HEK293 (cell line): Measurements from ENCODE around the gene UNK.

Experiments used
- CTCF ChIP-seq: fragments of 450-650 bp; formaldehyde crosslinking; IDR thresholded peaks from 2 replicates; pipeline ENCODE4 v1.5.1; 2016; ENCODE audit warnings: missing biosample characterization, missing genetic modification characterization
- GLIS1 ChIP-seq: fragments of 450-650 bp; formaldehyde crosslinking; IDR thresholded peaks from 2 replicates; pipeline ENCODE4 v1.5.1; 2016; ENCODE audit warnings: missing biosample characterization, missing genetic modification characterization
- HOXA7 ChIP-seq: sonication (generic); formaldehyde crosslinking; IDR thresholded peaks from 2 replicates; pipeline ENCODE4 v1.8.1; 2022; ENCODE audit warnings: missing genetic modification reagents, borderline replicate concordance
- KLF9 ChIP-seq: fragments of 450-650 bp; formaldehyde crosslinking; IDR thresholded peaks from 2 replicates; pipeline ENCODE4 v1.5.1; 2016; ENCODE audit warnings: missing biosample characterization, missing genetic modification characterization, low read depth
- MZF1 ChIP-seq: fragments of 450-650 bp; formaldehyde crosslinking; IDR thresholded peaks from 2 replicates; pipeline ENCODE4 v1.5.1; 2017; ENCODE audit warnings: missing biosample characterization, missing genetic modification characterization, borderline replicate concordance
- PRDM10 ChIP-seq: fragments of 450-650 bp; formaldehyde crosslinking; IDR thresholded peaks from 2 replicates; pipeline ENCODE4 v1.5.1; 2016; ENCODE audit warnings: missing biosample characterization, missing genetic modification characterization
- REST ChIP-seq: fragments of 450-650 bp; formaldehyde crosslinking; IDR thresholded peaks from 2 replicates; pipeline ENCODE4 v1.5.1; 2016; ENCODE audit warnings: missing biosample characterization, missing genetic modification characterization
- SP2 ChIP-seq: fragments of 450-650 bp; formaldehyde crosslinking; IDR thresholded peaks from 2 replicates; pipeline ENCODE4 v1.5.1; 2016; ENCODE audit warnings: missing biosample characterization, missing genetic modification characterization
- YY1 ChIP-seq: fragments of 450-650 bp; formaldehyde crosslinking; IDR thresholded peaks from 2 replicates; pipeline ENCODE4 v1.5.1; 2018; ENCODE audit warnings: missing biosample characterization, missing genetic modification characterization
- ZBTB1 ChIP-seq: fragments of 450-650 bp; formaldehyde crosslinking; IDR thresholded peaks from 2 replicates; pipeline ENCODE4 v1.5.1; 2016; ENCODE audit warnings: missing biosample characterization, missing genetic modification characterization
- ZBTB26 ChIP-seq: fragments of 450-650 bp; formaldehyde crosslinking; optimal IDR thresholded peaks from 2 replicates; pipeline ENCODE3; 2016; ENCODE audit warnings: missing biosample characterization, mild to moderate bottlenecking, missing genetic modification characterization
- ZBTB7A ChIP-seq: fragments of 450-650 bp; formaldehyde crosslinking; IDR thresholded peaks from 2 replicates; pipeline ENCODE4 v1.5.1; 2016; ENCODE audit warnings: low read depth, missing biosample characterization, missing genetic modification characterization
- ZNF239 ChIP-seq: fragments of 450-650 bp; formaldehyde crosslinking; IDR thresholded peaks from 2 replicates; pipeline ENCODE4 v1.5.1; 2016; ENCODE audit warnings: missing biosample characterization, missing genetic modification characterization
- ZNF266 ChIP-seq: fragments of 450-650 bp; formaldehyde crosslinking; IDR thresholded peaks from 2 replicates; pipeline ENCODE4 v1.5.1; 2016; ENCODE audit warnings: missing biosample characterization, missing genetic modification characterization, low read depth
- ZNF324 ChIP-seq: fragments of 450-650 bp; formaldehyde crosslinking; IDR thresholded peaks from 2 replicates; pipeline ENCODE4 v1.5.1; 2016; ENCODE audit warnings: missing biosample characterization, missing genetic modification characterization
- ZNF335 ChIP-seq: fragments of 450-650 bp; formaldehyde crosslinking; conservative IDR thresholded peaks from 2 replicates; pipeline ENCODE4 v1.5.1; 2016; ENCODE audit warnings: missing biosample characterization, missing genetic modification characterization
- ZNF366 ChIP-seq: fragments of 450-650 bp; formaldehyde crosslinking; conservative IDR thresholded peaks from 2 replicates; pipeline ENCODE4 v1.5.1; 2016; ENCODE audit warnings: missing biosample characterization, missing genetic modification characterization
- ZNF585B ChIP-seq: fragments of 450-650 bp; formaldehyde crosslinking; IDR thresholded peaks from 2 replicates; pipeline ENCODE4 v1.5.1; 2016; ENCODE audit warnings: missing biosample characterization, missing genetic modification characterization
- ZNF629 ChIP-seq: fragments of 450-650 bp; formaldehyde crosslinking; IDR thresholded peaks from 2 replicates; pipeline ENCODE4 v1.5.1; 2017; ENCODE audit warnings: missing biosample characterization, missing genetic modification characterization
- ZNF660 ChIP-seq: fragments of 450-650 bp; IDR thresholded peaks from 2 replicates; pipeline ENCODE4 v1.5.1; 2018; ENCODE audit warnings: missing biosample characterization, mild to moderate bottlenecking, missing genetic modification characterization
- ZNF677 ChIP-seq: fragments of 450-650 bp; IDR thresholded peaks from 2 replicates; pipeline ENCODE4 v1.5.0; 2018; ENCODE audit warnings: missing biosample characterization, mild to moderate bottlenecking, missing genetic modification characterization, moderate library complexity
- ZNF785 ChIP-seq: fragments of 450-650 bp; formaldehyde crosslinking; IDR thresholded peaks from 2 replicates; pipeline ENCODE4 v1.5.1; 2016; ENCODE audit warnings: missing biosample characterization, missing genetic modification characterization
- ZNF843 ChIP-seq: fragments of 450-650 bp; formaldehyde crosslinking; IDR thresholded peaks from 2 replicates; pipeline ENCODE4 v1.5.1; 2016; ENCODE audit warnings: missing biosample characterization, missing genetic modification characterization
- TF ChIP-seq, protein P1 (sequence below): fragments of 450-650 bp; formaldehyde crosslinking; IDR thresholded peaks from 2 replicates; pipeline ENCODE4 v1.5.1; 2016; ENCODE audit warnings: missing biosample characterization, missing genetic modification characterization
- TF ChIP-seq, protein P2 (sequence below): fragments of 450-650 bp; formaldehyde crosslinking; IDR thresholded peaks from 2 replicates; pipeline ENCODE4 v1.5.1; 2016; ENCODE audit warnings: missing biosample characterization, missing genetic modification characterization

UNK gene

DNA sequence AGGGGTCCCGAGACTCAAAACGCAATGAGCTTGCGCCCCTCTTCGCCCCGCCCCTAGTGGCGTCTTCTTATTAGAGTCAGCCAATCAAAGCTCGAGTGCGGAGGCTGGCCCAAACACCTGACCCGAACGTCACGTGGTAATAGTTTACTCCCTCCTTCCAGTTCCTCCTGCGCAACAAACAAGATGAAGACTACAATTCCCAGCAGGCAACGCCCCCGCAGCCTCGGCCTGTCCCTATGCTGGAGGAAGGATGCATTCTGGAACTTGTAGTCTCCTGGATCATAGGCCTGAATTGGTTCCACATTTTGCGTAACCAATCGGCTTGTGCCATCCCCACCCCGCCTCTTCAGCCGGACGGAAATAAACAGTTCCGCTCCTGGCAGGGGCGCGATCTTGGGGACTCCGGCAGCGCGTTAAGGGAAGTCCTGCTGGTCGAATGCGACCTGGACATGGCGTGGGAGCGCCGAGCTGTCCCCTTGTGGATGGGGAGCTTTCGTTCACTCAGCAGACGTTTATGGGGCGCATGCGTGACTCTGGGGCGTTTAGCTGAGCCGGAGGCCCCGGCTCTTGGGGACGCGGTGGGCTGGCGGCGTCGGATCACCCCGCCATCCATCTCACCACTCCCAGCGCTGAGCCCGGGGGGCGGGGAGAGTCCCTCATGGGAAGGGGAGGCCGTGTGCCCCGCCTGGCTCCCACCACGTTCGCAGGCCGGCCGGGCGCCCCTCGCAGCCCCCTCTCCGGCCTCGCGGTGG lies 70.9 kb downstream of the UNK start, which contains the start of gene WBP2 (continued):
- TF ChIP-seq, protein P1, sequence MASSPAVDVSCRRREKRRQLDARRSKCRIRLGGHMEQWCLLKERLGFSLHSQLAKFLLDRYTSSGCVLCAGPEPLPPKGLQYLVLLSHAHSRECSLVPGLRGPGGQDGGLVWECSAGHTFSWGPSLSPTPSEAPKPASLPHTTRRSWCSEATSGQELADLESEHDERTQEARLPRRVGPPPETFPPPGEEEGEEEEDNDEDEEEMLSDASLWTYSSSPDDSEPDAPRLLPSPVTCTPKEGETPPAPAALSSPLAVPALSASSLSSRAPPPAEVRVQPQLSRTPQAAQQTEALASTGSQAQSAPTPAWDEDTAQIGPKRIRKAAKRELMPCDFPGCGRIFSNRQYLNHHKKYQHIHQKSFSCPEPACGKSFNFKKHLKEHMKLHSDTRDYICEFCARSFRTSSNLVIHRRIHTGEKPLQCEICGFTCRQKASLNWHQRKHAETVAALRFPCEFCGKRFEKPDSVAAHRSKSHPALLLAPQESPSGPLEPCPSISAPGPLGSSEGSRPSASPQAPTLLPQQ (tag by site-specific recombination), result peak; percentile 71; the same call in 1 of the 2 replicates
- TF ChIP-seq ZNF785 (tag by site-specific recombination), result no peak
- peak; percentile 65 for TF ChIP-seq ZNF629 (tag by site-specific recombination)
- TF ChIP-seq ZNF324 (tag by site-specific recombination), result peak; percentile 64
- peak; percentile 72; the same call in 1 of the 2 replicates for TF ChIP-seq ZNF843 (tag by site-specific recombination)
- TF ChIP-seq ZBTB26 (tag by site-specific recombination), result peak; percentile 67
- TF ChIP-seq PRDM10 (tag by site-specific recombination), result peak; percentile 88
- TF ChIP-seq REST (tag by site-specific recombination), result 0 out of 2 replicates have a peak, but pooled peaks have one; percentile 16
- 0 out of 2 replicates have a peak, but pooled peaks have one; percentile 16 for TF ChIP-seq MZF1 (tag by site-specific recombination)
- TF ChIP-seq HOXA7 (CRISPR knock-in tag), result no peak
- TF ChIP-seq ZNF366 (tag by site-specific recombination), result peak; percentile 99
- TF ChIP-seq GLIS1 (tag by site-specific recombination), result peak; percentile 67
- TF ChIP-seq ZBTB1 (tag by site-specific recombination), result no peak
- peak; percentile 49 for TF ChIP-seq KLF9 (tag by site-specific recombination)
- TF ChIP-seq ZNF335, result peak; percentile 75
- no peak for TF ChIP-seq ZNF585B (tag by site-specific recombination)
- TF ChIP-seq ZNF677, result no peak
- peak; percentile 90 for TF ChIP-seq SP2 (tag by site-specific recombination)
- TF ChIP-seq, protein P2, sequence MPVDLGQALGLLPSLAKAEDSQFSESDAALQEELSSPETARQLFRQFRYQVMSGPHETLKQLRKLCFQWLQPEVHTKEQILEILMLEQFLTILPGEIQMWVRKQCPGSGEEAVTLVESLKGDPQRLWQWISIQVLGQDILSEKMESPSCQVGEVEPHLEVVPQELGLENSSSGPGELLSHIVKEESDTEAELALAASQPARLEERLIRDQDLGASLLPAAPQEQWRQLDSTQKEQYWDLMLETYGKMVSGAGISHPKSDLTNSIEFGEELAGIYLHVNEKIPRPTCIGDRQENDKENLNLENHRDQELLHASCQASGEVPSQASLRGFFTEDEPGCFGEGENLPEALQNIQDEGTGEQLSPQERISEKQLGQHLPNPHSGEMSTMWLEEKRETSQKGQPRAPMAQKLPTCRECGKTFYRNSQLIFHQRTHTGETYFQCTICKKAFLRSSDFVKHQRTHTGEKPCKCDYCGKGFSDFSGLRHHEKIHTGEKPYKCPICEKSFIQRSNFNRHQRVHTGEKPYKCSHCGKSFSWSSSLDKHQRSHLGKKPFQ (tag by site-specific recombination), result no peak
- TF ChIP-seq ZNF239 (tag by site-specific recombination), result 0 out of 2 replicates have a peak, but pooled peaks have one; percentile 24
- TF ChIP-seq ZNF660, result peak; percentile 83
- TF ChIP-seq ZNF266 (tag by site-specific recombination), result 0 out of 2 replicates have a peak, but pooled peaks have one; percentile 18
- TF ChIP-seq YY1 (tag by site-specific recombination), result peak; percentile 30; the same call in 1 of the 2 replicates
- peak; percentile 96 for TF ChIP-seq CTCF
- TF ChIP-seq ZBTB7A, result peak; percentile 46; the same call in 1 of the 2 replicates
